ENCODE data around the gene PEX1. TPM values are rescaled to one million over a fixed set of nuclear protein-coding genes. Genes with fewer than 3 reads are reported as not detected.
A peak's percentile ranks its signal among the peaks of the same experiment; 100 is the strongest.
"Not testable (repeated sequence)": the region's sequence is repeated elsewhere in the genome, so short reads cannot be mapped to it uniquely, and the experiment has no call there.

PEX1 gene
- 2.6 and 4.3 TPM in 2 replicates for total RNA-seq (2014; rRNA removed; shearing (Covaris generic); ENCODE audit: low replicate concordance)

- Histone ChIP-seq H3K9me3 (no peaks in the 10 kb centered on the region), H3K4me3 (peak within 1 kb of the TSS; percentile 89), H3K27me3 (no peaks in the 10 kb centered on the region), H3K36me3 (peaks cover 16% of the 10 kb centered on the region)
- DNase-seq = peak; percentile 94
These were observed at the start of gene PEX1, which contains the start of gene RBM48 for GRCh38 chr7:92528188-92528957. Gene PEX1, minus strand, starts transcription at chr7:92528520. Its CDS starts 85 bp downstream, at chr7:92528435. Gene RBM48, plus strand, starts transcription at chr7:92528795. Its CDS starts 19 bp downstream, at chr7:92528814.

- no peak overlapping the region for H3K4me3 ChIP-seq
- peaks cover 46% of the 10 kb centered on the region for H3K36me3 ChIP-seq
- no peaks in the 10 kb centered on the region for H3K9me3 ChIP-seq
- DNase-seq = no peak
- no peaks in the 10 kb centered on the region for H3K27me3 ChIP-seq
These were observed 48.0 kb upstream of the PEX1 start for GRCh38 chr7:92576296-92576695.

DNA sequence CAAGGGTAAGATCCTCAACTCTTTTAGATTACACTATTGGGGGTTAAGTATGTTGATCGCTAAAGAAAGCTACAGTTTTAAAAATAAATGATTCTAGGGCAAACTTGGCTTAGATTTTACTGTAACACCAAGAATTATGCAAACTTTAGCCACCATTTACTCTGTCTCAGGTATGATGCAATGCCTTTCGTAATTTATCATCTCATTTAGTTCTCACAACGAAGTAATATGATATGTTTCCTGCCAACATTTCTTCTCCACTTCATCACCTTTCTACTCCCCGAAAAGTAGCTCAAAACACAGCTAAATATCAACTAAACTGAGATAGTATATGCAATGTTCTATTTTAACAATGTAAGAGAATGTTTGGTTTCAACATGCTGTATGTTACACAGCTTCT is 40.8 kb upstream of the PEX1 start:
- Histone ChIP-seq H3K9me3 (no peaks in the 10 kb centered on the region), H3K36me3 (peaks cover 31% of the 10 kb centered on the region), H3K27me3 (no peaks in the 10 kb centered on the region), H3K4me3 (no peak overlapping the region)
- DNase-seq = no peak

DNA sequence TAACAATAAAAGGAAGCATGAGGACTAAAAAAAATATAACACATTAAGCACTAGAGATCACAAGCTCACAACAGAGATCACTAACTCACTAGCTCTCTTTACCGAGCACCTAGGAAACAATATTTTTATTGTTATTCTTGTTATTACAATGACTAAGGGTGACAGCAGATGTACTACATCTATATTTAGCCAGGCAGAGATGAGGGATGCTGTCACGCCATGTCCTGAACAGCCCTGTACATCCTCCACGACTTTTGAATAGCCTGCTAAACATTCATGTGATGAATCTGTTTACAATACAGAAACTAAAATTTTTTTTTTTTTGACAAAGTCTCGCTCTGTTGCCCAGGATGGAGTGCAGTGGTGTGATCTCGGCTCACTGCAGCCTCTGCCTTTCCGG is 39.1 kb upstream of the PEX1 start:
- H3K36me3 ChIP-seq = peaks cover 33% of the 10 kb centered on the region
- no peaks in the 10 kb centered on the region for H3K9me3 ChIP-seq
- DNase-seq = no peak
- H3K27me3 ChIP-seq = no peaks in the 10 kb centered on the region
- no peak overlapping the region for H3K4me3 ChIP-seq

- Histone ChIP-seq H3K36me3 (peaks cover 31% of the 10 kb centered on the region), H3K9me3 (no peaks in the 10 kb centered on the region), H3K27me3 (no peaks in the 10 kb centered on the region), H3K4me3 (no peak overlapping the region)
- DNase-seq = no peak
These were observed 35.0 kb upstream of the PEX1 start for GRCh38 chr7:92563345-92563744.

GRCh38 chr7:92560602-92561001 is 32.3 kb upstream of the PEX1 start:
- Histone ChIP-seq H3K9me3 (no peaks in the 10 kb centered on the region), H3K36me3 (peaks cover 21% of the 10 kb centered on the region), H3K4me3 (no peak overlapping the region), H3K27me3 (no peaks in the 10 kb centered on the region)
- DNase-seq = no peak

- DNase-seq = no peak
- Histone ChIP-seq H3K4me3 (no peak overlapping the region), H3K9me3 (no peaks in the 10 kb centered on the region), H3K27me3 (no peaks in the 10 kb centered on the region), H3K36me3 (peaks cover 11% of the 10 kb centered on the region)
These were observed 29.6 kb upstream of the PEX1 start for GRCh38 chr7:92557808-92558362.

- H3K36me3 ChIP-seq = peaks cover 9% of the 10 kb centered on the region
- no peaks in the 10 kb centered on the region for H3K27me3 ChIP-seq
- H3K4me3 ChIP-seq = no peak overlapping the region
- DNase-seq = no peak
- no peaks in the 10 kb centered on the region for H3K9me3 ChIP-seq
These were observed 28.9 kb upstream of the PEX1 start for GRCh38 chr7:92557249-92557648.

DNA sequence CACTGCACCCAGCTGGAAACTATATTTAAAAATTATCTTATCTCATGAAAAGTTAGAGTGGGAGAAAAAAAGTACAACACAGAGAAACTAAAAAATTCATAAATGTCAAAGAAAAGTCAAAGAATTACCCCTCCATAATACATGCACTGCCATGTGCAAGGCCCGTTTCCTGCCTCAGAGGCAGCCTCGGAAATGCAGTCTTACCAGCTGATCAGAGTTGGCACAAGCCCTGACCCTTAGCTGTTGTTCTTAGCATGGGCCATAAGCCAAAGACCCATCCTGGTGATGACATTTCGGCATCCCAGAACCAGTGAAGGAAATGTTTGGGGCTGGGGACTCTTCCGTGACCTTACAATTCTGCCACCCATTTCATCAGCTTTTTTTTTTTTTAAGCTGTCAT is 21.9 kb upstream of the PEX1 start:
- no peaks in the 10 kb centered on the region for H3K9me3 ChIP-seq
- no peaks in the 10 kb centered on the region for H3K36me3 ChIP-seq
- no peak overlapping the region for H3K4me3 ChIP-seq
- no peaks in the 10 kb centered on the region for H3K27me3 ChIP-seq
- DNase-seq = no peak

DNA sequence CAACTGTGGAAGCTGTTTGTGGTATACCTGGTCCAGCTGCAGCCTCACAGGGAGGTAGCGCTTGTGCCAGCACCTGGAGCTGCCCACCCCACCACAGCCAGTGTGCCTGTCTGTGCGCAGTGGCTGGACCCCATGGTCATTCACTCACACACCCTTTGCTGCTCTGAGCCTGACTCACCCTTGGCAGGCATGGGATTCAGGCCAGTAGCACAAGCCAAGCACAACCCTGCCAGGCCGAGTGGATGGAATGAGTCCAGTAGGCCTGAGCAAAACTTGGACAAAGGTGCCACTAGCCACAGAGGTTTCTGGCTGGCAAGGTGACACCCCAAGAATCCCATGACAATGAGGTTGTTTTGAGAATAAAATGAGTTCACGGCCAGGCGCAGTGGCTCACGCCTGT is 19.3 kb upstream of the PEX1 start:
- peak; percentile 86 for DNase-seq
- H3K9me3 ChIP-seq = no peaks in the 10 kb centered on the region
- H3K27me3 ChIP-seq = no peaks in the 10 kb centered on the region
- H3K36me3 ChIP-seq = no peaks in the 10 kb centered on the region
- H3K4me3 ChIP-seq = no peak overlapping the region

DNA sequence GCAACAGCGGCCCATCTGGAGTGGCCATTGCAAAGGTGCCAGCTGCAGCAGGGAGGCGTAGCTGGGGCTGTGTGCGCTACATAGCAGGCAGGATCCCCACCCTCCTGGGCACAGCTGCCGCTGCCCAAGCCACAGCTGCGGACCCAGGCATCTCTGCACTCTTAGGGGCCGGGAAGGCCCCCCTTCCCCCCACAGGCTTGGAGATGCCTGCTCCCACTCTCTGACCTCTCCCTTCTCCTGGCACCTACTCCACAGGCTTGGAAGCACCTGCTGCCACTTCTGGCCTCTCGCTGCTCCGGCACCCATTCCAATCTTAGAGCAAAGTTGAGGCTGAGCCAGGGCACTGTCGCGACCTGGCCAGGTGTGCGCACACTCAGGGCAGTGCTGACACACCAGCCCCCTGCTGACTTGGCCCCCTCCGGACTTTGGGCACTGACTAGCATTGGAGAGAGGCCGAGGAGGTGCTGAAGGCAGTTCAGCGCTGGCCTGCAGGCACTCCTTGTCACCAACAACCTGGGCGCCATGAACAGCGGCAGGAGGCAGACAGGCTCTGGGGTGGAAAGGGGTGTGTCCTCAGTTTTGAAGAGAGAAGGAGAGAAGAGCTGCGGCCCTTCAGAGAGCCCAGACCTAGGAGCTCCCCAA is 18.7 kb upstream of the PEX1 start:
- Histone ChIP-seq H3K36me3 (no peaks in the 10 kb centered on the region), H3K27me3 (no peaks in the 10 kb centered on the region), H3K4me3 (no peak overlapping the region), H3K9me3 (no peaks in the 10 kb centered on the region)
- no peak for DNase-seq

- not testable (repeated sequence) for H3K9me3 ChIP-seq, H3K4me3 ChIP-seq, H3K27me3 ChIP-seq, DNase-seq, H3K36me3 ChIP-seq
These were observed 16.8 kb upstream of the PEX1 start for GRCh38 chr7:92545116-92545515.

DNA sequence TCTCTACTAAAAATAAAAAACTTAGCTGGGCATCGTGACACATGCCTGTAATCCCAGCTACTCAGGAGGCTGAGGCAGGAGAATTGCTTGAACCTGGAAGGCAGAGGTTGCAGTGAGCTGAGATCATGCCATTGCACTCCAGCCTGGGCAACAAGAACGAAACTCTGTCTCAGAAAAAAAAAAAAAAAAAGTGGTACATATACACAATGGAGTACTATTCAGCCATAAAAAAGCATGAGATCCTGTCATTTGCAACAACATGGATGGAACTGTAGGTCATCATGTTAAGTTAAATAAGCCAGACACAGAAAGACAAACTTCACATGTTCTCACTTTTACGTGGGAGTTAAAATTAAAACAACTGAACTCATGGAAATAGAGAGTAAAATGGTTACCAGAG is 15.2 kb upstream of the PEX1 start:
- not testable (repeated sequence) for DNase-seq, H3K4me3 ChIP-seq, H3K9me3 ChIP-seq, H3K36me3 ChIP-seq, H3K27me3 ChIP-seq

DNA sequence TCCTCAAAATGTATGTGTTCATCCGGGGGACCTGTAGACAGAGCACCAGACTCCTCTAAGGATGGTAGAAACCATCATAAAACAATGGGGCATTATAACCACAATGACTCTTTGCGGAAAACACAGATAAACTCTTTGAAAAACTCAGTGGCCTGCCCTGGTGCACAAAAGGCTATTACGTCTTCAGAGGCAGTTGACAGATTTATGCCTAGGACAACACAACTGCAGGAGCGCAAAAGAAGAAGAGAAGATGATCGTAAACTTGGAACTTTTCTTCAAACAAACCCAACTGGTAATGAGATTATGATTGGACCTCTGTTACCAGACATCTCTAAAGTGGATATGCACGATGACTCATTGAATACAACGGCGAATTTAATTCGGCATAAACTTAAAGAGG is 6.3 kb upstream of the PEX1 start:
- H3K27me3 ChIP-seq = no peaks in the 10 kb centered on the region
- H3K9me3 ChIP-seq = no peaks in the 10 kb centered on the region
- no peak for DNase-seq
- peaks cover 25% of the 10 kb centered on the region for H3K36me3 ChIP-seq
- no peak overlapping the region for H3K4me3 ChIP-seq

GRCh38 chr7:92528958-92529264 is 591 bp upstream of the PEX1 start:
- no peak for DNase-seq
- H3K4me3 ChIP-seq = peak overlapping the region; percentile 89

GRCh38 chr7:92527300-92528187 is 776 bp downstream of the PEX1 start:
- peak overlapping the region; percentile 89 for H3K4me3 ChIP-seq
- no peaks in the 10 kb centered on the region for H3K9me3 ChIP-seq
- DNase-seq = peak; percentile 38

More at GRCh38 chr7:92528958-92529264, 591 bp upstream of the PEX1 start:
- no peaks in the 10 kb centered on the region for H3K9me3 ChIP-seq
- H3K36me3 ChIP-seq = peaks cover 19% of the 10 kb centered on the region
- H3K27me3 ChIP-seq = no peaks in the 10 kb centered on the region

DNA sequence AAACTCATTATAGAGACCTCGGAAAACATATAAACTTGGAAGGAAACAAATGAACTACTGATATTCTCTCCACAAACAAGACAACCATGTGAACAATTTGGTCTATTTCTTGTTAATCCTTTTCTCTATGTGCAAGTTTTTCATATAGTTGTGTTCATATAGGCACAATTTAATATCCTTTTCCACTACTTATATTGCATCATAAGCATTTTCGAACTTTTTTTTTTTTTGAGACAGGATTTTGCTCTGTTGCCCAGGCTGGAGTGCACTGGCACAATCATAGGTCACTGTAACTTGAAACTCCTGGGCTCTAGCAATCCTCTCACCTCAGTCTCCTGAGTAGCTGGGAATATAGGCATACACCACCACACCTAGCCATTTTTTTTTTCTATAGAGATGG is 5.2 kb downstream of the PEX1 start:
- Histone ChIP-seq H3K27me3 (no peaks in the 10 kb centered on the region), H3K36me3 (no peaks in the 10 kb centered on the region), H3K4me3 (no peak overlapping the region), H3K9me3 (no peaks in the 10 kb centered on the region)
- no peak for DNase-seq

More at GRCh38 chr7:92527300-92528187, 776 bp downstream of the PEX1 start:
- Histone ChIP-seq H3K27me3 (no peaks in the 10 kb centered on the region), H3K36me3 (peaks cover 8% of the 10 kb centered on the region)

All from MG63 (cell line).